ELR (cell line): ENCODE data around the gene ZBTB39.
A peak's percentile ranks its signal among the peaks of the same experiment; 100 is the strongest.
"Not testable (repeated sequence)": the region's sequence is repeated elsewhere in the genome, so short reads cannot be mapped to it uniquely, and the experiment has no call there.

ENCODE experiments used
- DNase-seq: peaks from one replicate; pipeline ENCODE4 v3.0.0-alpha.2; 2015; ENCODE audit warnings: low read depth

Gene ZBTB39

DNA sequence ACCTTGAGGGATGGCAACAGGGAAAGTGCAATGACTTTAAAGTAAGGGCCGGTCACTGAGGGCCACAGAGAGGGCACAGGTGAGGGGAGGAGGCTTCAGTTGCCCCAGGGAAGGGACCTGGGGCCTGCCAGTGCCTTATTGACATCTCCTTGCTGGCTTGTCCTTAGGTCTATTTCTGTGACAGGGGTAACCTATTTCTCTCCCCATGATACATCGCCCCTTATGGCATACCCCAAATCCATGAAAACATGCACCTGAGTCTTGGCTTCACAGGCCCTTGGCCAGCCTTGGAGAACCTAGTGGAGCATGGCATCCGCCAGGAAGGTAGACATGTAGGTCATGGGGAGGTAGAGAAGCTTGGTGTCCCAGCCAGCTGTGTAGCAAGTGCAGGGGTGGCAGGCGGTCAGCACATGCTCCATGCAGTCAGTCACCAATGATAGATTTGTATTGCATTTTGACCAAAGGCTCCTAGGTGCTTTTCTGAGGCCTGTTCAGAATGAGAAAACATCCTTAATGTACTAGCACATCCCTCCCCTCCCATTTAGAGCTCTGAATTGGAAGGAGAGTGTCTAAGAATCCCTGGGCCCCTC, 25.3 kb downstream of the ZBTB39 start:
- no peak for DNase-seq

DNA sequence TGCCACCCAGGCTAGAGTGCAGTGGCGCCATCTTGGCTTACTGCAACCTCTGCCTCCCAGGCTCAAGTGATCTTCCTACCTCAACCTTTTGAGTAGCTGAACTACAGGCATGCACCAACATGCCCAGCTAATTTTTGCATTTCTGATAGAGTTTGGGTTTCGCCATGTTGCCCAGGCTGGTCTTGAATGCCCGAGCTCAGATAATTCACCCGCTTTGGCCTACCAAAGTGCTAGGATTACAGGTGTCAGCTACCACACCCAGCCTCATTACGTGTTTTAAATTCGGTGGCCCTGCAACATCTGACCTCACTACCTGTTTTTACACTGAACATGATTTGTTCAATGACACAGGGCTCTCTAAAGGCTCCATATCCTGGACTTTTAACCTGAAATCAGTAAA, 26.1 kb downstream of the ZBTB39 start:
- DNase-seq: no peak

DNA sequence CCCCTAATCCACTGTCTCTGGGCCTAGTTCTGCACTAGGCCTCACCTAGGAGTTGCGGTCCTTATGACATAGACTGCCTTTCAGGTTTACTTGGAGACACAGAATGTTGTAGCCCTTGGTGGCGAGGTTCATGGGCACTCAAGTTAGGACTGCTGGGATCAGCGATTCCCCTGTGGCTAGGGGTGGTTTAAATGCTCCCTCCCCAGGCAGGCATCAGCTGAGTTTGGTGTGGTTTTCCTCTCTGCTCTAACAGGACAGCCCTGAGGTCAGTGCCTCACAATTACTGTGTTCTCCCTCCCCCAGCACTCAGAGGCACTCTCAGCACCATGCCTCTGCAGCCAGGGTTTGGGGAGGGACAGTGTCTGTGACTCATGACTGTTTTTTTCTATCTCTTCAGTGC, 26.7 kb downstream of the ZBTB39 start:
- DNase-seq: no peak

DNA sequence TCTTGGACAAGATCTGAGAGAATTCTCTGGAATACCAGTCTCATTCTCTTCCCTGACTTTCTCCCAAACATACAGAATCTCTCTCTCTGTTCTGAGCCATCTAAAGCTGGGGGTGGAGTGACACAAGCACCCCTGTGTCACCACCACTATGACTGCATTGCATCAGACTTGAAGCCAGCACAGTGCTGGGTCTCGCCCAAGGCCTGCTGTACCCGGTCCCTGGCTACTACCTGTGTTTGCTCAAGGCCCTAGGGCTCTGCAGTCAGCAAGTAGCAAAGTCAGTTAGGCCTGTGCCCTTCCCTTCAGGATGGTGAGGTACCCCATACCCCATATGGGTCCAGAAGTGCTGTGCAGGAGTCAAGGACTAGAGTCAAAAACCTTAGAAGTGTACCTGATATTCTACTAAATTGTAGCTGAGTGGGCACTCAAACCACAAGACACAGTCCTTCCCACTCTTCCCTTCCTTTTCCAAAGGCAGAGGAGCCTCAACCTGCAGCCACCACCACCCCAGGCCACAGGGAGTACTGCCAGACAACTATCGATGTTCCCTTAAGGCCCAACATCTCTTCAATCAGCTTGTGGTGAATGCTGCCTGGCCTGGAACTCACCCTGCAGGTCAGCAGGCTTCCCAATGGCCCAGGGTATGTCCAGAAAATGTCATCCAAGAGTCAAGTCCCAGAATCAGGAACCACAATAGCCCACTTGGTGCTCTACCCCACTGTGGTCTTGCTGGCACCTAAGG, 27.8 kb downstream of the ZBTB39 start:
- DNase-seq: no peak

DNA sequence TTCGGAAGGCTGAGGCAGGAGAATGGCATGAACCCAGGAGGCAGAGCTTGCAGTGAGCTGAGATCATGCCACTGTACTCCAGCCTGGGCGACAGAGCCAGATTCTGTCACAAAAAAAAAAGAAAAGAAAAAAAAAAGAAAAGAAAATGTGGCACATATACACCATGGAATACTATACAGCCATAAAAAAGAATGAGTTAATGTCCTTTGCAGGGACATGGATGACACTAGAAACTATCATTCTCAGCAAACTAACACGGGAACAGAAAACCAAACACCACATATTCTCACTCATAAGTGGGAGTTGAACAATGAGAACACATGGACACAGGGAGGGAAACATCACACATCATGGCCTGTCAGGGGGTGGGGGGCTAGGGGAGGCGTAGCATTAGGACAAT, 29.0 kb downstream of the ZBTB39 start:
- DNase-seq: not testable (repeated sequence)

DNA sequence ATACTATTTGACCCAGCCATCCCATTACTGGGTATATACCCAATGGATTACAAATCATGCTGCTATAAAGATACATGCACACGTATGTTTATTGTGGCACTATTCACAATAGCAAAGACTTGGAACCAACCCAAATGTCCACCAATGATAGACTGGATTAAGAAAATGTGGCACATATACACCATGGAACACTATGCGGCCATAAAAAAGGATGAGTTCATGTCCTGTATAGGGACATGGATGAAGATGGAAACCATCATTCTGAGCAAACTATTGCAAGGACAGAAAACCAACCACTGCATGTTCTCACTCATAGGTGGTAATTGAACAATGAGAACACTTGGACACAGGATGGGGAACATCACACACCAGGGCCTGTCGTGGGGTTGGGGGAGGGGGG, 32.1 kb downstream of the ZBTB39 start:
- DNase-seq: not testable (repeated sequence)

DNA sequence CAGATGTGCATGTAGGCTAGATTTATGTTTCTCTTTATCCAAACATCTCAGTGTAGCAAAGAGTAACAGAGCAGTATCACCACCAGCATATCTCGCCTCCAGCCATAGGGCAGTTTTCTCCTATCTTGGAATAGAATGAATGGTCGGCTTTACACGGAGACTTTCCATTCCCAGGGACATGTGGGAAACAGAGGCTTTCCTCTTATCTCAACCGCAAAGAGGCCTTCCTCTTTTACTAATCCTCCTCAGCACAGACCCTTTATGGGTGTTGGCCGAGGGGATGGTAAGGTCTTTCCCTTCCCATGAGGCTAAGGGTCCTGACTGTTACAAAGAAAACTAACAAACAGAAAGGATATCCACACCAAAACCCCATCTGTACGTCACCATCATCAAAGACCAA, 37.4 kb downstream of the ZBTB39 start:
- DNase-seq: not testable (repeated sequence)

DNA sequence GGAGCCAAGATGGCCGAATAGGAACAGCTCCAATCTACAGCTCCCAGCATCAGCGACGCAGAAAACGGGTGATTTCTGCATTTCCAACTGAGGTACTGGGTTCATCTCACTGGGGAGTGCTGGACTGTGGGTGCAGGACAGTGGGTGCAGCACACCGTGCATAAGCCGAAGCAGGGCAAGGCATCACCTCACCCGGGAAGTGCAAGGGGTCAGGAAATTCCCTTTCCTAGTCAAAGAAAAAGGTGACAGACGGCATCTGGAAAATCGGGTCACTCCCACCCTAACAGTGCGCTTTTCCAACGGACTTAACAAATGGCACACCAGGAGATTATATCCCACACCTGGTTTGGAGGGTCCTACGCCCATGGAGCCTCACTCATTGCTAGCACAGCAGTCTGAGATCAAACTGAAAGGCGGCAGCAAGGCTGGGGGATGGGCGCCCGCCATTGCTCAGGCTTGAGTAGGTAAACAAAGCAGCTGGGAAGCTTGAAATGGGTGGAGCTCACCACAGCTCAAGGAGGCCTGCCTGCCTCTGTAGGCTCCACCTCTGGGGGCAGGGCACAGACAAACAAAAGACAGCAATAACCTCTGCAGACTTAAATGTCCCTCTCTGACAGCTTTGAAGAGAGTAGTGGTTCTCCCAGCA, 40.2 kb downstream of the ZBTB39 start:
- not testable (repeated sequence) for DNase-seq

DNA sequence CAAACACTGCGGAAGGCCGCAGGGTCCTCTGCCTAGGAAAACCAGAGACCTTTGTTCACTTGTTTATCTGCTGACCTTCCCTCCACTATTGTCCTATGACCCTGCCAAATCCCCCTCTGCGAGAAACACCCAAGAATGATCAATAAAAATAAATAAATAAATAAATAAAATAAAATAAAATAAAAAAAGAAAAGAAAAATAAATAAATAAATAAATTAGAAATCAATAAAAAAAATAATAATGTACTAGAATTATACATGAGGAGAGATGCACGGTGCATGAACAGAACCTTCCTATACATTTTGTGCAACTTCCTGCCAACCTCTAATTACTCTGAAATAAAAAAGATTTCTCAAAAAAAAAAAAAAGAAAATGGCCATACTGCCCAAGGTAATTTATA, 41.2 kb downstream of the ZBTB39 start:
- DNase-seq: not testable (repeated sequence)

DNA sequence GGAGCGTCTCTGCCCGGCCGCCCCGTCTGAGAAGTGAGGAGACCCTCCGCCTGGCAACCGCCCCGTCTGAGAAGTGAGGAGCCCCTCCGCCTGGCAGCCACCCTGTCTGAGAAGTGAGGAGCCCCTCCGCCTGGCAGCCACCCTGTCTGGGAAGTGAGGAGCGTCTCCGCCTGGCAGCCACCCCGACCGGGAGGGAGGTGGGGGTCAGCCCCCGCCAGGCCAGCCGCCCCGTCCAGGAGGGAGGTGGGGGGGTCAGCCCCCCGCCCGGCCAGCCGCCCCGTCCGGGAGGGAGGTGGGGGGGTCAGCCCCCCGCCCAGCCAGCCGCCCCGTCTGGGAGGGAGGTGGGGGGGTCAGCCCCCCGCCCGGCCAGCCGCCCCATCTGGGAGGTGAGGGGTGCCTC, 42.8 kb downstream of the ZBTB39 start:
- not testable (repeated sequence) for DNase-seq

DNA sequence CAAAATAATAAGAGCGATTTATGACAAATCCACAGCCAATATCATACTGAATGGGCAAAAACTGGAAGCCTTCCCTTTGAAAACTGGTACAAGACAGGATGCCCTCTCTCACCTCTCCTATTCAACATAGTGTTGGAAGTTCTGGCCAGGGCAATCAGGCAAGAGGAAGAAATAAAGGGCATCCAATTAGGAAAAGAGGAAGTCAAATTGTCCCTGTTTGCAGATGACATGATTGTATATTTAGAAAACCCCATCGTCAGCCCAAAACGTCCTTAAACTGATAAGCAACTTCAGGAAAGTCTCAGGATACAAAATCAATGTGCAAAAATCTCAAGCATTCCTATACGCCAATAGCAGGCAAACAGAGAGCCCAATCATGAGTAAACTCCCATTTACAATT, 44.1 kb downstream of the ZBTB39 start:
- not testable (repeated sequence) for DNase-seq

DNA sequence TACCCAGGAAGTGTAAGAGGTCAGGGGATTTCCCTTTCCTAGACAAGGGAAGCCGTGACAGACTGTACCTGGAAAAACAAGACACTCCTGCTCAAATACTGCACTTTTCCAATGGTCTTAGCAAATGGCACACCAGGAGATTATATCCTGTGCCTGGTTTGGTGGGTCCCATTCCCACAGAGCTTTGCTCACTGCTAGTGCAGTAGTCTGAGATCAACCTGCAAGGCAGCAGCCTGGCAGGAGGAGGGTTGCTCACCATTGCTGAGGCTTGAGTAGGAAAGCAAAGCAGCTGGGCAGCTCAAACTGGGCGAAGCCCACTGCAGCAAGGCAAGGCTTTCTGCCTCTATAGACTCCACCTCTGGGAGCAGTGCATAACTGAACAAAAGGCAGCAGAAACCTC, 47.9 kb downstream of the ZBTB39 start:
- no peak for DNase-seq

DNA sequence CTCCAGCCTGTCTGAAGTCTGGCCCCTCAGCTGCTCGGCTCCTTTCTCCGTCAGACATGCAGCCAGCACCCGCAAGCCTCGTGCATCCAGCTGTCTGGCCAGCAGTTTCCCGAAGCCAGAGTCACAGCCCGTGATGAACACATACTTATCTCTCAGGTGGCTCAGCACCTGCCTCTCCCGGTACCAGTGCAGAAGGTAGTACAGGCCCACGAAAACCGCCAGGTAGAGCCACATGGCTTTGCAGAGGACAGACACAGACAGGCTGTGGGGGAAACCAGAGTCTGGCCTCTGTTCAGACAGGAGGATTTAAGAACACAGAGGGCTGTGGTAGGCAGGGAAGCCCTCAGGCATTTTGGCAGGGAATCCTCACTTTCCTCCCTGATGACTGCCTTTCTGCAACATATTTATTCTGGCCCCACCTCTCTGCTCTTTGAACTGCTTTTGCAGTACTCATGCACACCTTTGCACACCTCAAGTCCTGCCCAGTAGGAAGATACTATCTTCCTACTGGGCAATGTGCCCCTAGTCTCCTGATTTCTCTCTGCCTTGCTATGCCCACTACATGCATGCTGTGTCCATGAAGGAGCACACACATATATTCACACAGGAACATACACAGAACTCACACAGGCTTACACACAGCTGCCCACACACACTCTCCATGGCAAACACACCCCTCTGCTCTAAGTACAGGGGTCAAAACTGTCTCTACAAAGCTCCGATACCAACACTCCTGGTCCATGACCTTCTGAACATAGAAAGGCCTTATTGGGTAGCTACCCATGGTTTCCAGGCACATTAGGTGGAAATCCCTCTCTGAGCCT, 48.9 kb downstream of the ZBTB39 start, which contains the start of gene RDH16:
TSS of gene RDH16 (minus strand) at position 380 of the 824 bp plus-strand sequence. CDS start at position 234, 146 bp downstream.
- DNase-seq: no peak

DNA sequence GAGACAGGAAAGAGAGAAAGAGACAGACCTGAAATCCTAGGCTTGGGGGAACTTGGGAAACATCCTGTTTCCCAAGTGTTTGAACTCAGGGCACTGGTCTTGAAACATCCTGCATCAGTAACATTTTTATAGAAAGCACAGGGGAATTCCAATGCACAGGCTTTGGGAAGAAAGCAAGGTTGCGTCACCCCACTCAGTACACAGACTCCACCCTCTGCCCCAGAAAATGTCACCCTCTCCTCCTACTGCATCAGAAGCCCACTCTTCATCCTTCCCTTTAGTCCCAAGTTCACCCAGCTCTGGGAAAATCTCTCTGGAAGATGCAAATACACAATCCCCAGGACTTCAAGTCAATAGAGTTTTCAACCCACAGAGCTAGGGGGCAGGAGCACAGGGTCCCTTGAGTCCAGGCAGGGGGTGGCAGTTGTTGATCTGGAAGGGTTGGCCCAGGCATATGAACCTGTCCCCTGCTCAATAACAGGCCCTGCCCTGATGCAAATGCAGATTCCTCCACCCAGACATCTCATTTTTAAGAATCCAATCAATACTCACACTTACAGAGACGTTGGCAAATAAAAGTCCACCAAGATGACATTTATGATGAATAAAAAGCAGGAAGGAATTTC, 50.6 kb downstream of the ZBTB39 start:
- peak; percentile 9 for DNase-seq

DNA sequence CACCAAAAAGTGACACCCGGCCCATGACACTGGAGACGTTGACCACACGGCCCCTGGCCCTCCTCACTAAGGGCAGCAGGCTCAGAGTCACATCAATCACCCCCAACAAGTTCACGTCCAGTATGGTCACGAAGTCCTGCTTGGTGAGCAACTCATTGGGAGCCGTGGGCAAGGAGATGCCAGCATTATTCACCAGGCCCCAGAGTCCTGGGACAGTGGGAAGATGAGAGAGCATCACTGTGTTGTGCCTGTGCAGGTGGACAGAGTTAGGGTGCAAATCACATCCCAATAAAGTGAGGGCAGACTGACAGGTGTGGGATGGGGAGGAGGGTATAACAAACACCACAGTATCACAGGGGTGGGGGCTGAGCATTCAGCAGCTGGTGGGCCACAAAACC, 51.4 kb downstream of the ZBTB39 start:
- DNase-seq: no peak

DNA sequence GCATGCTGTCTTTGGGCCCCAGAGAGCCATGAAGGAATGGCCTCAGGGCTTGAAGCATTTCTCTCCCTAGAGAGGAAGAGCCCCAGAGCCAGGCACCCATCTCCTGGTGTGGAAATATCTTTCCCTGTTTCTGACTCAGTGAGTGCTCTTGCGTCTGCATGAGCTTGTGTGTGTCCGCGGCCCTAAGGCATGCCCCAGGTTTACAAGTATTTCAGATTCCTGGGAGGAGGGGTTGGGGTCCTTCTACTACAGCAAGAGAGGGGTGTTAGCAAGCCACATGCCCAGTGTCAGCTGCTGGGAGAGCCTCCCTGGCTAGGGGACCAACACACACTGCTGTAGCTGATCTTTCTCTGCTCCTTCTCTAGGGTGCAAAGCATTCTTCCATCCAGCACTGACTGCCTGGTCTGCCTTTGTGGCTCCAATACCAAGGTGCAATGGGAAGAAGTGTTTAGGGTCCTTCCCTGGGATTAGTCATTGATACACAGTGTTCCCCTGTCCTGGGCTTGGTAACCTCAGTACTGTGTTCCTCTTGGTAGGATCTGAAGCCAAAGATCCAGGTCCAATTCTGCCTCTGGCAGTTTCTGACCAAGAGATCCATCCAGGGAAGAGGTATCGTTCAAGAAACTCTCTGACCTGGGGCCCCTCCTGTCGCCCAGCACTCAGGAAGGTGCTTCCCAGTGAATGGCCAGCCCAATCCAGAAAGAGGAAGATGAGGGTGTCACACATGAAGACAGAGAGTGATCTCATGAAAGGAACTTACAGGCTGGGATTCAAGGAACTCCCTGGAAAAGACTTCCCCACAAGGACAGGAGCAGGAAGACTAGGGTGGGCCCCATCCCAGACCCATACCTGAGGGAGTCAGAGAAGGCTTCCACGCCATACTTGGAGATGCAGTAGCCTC, 52.0 kb downstream of the ZBTB39 start:
- no peak for DNase-seq

DNA sequence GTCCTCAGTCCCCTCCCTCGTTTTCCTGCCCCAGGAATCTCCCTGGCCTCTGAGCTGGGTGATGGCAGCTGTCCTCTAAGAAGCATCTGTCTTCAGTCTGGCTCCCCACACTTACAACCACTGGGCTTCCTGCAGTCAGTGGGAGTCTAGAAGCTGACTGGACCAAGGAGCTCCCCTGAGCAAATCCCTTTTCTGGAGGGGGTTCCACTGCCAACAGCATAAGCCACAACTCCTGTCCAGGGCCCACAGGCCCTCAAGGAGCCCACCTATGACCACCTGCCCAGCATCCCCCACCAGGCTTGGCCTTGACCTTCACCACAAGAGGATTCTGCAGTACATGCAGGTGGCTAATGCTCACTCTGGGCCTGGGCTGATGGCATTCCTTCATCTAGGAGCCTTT, 53.0 kb downstream of the ZBTB39 start:
- DNase-seq: no peak

DNA sequence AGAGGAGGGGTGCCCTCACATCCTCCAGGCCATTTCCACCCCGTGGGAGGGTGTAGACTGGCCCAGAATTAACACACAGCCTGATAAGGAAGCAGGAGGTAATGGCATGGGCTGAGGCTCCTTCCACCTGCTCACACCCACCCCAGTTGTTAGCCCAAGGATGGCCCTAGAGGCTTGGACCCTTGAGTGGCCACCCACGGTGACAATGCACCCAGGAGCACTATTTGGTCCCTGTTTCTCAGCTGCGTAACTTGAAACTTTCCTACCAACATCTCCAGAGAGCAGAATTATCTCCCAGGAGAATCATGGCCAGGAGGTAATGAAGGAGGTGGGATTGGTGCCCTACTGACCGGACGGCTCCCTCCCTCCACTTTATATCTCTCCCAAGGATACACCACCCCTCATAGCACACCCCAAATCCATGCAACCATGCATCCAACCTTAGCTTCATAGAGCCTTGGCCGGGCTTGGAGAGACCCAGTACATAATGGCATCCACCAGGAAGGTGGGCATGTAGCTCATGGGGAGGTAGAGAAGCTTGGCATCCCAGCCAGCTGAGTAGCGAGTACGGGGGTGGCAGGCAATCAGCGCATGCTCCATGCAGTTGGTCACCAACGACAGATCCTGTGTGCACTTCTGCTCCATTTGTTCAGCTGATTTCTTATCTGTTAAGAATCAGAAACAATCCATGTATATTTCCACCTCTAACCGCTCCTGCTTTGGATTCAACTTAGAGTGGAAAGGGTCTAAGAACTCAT, 54.6 kb downstream of the ZBTB39 start:
- DNase-seq: no peak

DNA sequence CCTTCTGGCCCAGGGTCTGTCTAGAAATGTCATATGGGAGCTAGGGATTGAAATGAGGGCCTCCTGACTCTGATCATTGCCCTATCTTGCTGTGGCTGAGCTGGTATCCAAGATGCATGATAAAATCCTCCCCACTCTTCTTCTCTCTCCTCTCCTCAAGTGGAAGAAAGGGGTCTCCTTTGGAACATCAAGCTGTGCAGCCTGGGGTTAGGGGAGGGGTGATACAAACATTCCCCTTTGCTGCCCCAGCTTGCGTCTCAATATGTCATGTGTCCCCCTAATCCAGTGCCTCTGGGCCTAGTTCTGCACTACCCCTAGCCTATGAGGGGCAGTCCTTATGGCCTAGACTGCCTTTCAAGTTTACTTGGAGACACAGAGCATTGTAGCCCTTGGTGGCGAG, 57.5 kb downstream of the ZBTB39 start:
- no peak for DNase-seq
